GM21526 (cell line): ENCODE data around the gene GPR89A.
"Not testable (repeated sequence)": the region's sequence is repeated elsewhere in the genome, so short reads cannot be mapped to it uniquely, and the experiment has no call there.

Experiments used
- ATAC-seq: cut with Tn5 transposase; IDR thresholded peaks from one replicate; pipeline ENCODE4 v1.9.1; 2021; ENCODE audit warnings: moderate library complexity; ENCODE audit not compliant: unreplicated experiment, low FRiP score

The GPR89A gene

DNA sequence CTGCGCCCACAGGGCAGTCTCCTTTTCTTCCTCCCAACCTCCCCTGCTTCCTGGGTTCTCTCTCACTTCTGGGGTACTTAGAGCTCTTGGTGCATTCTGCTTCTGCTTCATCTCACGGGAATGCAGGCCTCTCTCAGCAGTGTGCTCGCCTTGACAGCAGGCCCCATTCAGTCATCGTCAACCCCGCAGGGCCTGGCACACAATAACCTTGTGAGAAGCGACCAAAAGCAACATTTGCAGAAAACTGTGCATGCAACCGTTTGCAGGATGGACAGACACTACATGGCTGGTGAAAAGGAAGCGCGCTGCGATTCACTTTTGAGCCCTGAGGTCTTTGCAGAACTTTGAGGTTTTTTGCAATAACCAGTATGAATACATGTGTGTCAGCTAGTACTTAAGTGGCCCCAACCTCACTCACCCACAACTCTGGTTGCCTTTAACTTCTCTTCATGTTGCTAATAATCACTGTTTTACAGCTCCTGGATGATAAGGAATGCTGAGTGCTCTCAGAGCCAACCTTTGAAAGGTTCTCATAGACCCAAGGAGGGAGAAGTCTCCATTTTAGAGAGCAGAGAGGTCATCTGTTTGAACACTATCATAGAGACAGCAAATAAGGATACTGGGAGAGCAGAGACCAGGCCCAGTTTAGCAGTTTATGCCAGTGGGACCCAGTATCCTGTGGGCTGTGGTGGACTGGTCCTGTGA is 109.0 kb downstream of the GPR89A start:
- no peak for ATAC-seq

DNA sequence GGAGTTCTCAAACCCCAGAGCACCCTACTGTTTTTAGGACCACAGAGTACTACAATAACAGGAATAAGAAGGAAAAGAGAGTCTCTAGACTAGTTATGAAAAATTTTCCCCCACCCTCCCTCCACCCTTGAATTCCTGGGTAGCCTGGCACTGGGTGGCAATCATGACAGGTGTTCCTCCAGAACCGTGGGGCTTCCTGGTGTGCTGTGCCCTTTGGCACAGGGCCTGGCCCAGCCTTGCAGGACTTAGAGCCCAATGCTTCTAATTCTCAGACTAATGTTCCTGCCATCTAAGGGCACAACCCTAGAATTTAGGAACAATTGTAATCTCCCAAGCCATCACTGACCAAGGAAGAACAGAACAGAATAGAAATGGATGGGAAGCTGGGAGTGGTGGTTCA is 110.0 kb downstream of the GPR89A start:
- ATAC-seq = no peak

DNA sequence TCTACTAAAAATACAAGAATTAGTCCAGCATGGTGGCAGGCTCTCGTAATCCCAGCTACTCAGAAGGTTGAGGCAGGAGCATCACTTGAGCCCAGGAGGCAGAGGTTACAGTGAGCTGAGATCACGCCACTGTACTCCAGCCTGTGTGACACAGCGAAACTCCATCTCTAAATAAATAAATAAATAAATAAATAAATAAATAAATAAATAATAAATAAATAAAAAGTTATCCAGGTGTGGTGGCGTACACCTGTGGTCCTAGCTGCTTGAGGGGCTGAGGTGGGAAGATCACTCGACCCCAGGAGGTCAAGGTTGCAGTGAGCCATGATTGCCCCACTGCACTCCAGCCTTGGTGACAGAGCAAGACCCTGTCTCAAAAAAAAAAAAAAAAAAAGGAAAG is 110.7 kb downstream of the GPR89A start:
- ATAC-seq = not testable (repeated sequence)

DNA sequence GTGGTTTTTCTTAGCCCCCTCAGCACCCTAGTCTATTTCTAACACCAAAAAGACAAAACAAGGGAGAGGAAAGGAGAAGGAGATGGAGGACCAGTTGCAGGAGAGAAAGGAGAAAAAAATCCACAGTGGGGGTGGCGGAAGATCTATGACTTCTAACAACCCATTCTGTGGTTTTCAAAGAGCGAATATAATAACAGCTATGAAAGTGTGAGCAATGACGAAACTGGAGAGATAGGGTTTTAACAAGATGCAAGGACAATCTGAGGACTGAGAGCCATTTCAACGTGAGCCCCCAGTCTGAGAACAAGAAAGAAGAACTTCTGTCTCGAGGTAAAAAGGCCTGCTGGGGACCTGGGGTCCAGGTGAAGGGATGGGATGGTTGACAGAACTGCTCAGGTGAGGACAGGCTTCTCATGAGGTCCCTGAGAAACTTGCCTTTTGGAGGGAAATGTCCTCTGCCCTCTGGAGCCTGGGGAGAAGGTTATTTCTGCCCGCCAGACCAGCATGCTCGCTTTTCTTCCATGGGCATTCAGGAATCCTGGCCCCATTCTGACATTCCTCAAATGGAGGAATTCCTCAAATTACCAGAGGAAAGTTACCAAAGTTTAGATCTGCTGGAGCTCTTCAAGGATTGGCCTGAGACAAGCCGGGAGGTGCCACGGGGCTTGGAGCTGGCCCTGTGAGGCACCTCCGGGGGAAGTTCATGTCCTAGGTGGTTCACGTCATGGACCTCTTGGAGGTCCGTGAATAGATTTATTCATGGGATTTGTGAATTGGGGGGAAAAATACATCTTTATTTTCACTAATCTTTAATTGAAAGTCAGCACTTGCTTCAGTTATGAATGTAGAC is 111.7 kb downstream of the GPR89A start, which contains the start of gene CD160:
Gene CD160 (plus strand): TSS at position 270 of the 850 bp plus-strand sequence. CDS start 8,829 bp downstream, outside the sequence.
- no peak for ATAC-seq
